C4-2B (cell line): Measurements from ENCODE around the gene EFNA5.

Experiments used
- H3K27ac ChIP-seq: fragments of 450-650 bp; 2 replicates; pipeline ENCODE4 v1.5.1; 2017
- CTCF ChIP-seq: fragments of 450-650 bp; conservative IDR thresholded peaks from 2 replicates; pipeline ENCODE4 v1.5.1; 2017; ENCODE audit warnings: mild to moderate bottlenecking
- ZFX ChIP-seq: fragments of 450-650 bp; IDR thresholded peaks from 2 replicates; pipeline ENCODE4 v1.6.1; 2017

The EFNA5 gene

DNA sequence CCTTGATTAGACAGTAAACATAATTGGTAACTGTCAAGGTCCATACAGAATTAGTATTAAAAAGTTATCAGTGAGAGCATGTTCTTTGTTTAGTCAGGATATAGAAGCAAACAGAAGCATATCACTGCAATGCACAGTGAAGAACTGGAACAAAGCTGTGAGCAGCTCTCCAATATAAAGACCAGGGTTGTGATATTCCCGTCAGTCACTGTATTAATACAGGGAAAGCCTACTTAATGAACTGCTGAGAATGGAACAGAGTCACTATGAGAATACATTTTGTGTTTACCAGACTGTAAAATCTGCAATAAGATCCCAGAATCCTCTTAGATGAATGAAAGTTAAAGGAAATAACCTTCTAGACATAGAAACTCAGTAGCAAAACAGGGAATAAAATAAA lies 58.2 kb downstream of the EFNA5 start:
- TF ChIP-seq CTCF (no peak), ZFX (no peak)

GRCh38 chr5:107610798-107611197 lies 59.9 kb downstream of the EFNA5 start:
- H3K27ac ChIP-seq, result no peak overlapping the region
- TF ChIP-seq ZFX, result no peak
- no peak for TF ChIP-seq CTCF

More for the DNA sequence above, 58.2 kb downstream of the EFNA5 start:
- no peak overlapping the region for H3K27ac ChIP-seq

DNA sequence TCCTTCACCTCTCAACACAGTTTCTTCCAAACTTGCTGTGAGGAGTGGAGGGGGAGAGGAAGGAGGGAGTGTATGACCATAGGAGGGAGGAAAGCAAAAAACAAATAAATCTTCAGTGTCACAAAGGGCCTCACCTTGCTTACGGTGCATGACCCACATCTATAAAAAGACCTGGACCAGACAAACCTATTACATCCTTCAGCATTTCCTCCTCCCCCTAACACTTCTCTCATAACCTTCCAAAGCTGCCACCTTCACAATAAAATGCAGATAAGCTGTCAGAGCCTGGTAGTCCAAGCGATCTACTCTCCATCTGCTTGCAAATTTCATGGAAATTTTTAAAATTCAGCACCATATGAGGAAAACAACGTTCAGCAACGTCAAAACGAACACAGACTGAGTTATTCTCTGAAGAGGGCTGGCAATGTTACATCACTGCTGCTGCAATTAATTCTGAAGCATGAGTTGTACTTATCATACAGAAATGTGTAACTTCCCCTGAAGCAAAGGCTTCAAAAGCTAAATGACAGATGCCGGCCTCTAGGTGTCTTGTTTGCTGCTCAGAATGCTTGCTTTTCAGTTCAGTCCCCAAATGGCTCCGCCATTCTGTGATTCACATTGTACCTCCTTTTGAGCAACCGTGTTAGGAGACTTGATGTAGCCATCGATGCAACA lies 62.9 kb downstream of the EFNA5 start:
- peak overlapping the region; percentile 46; the same call in 1 of the 2 replicates for H3K27ac ChIP-seq
- TF ChIP-seq ZFX (no peak), CTCF (no peak; the same call in none of the 2 replicates)

DNA sequence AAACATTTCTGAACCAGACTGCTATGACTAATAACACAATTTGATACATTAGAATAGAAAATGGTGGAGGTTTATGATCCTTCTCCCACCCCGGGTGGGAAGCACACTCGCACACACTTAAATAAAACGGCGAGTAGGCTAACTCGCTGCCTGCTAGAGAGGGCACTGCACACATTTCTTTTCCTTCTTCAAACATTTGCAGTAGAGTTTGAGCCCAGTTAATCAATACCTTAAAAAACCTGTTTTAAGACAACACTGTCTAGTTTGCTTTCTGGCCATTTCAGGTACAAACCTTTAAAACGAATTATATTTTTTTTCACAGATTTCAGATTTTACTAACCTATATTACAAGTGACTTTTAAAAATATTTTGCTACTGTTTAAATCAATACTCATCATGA lies 63.5 kb downstream of the EFNA5 start:
- no peak overlapping the region for H3K27ac ChIP-seq
- no peak for TF ChIP-seq ZFX
- no peak for TF ChIP-seq CTCF

- peak overlapping the region; percentile 46; the same call in 1 of the 2 replicates for H3K27ac ChIP-seq
- TF ChIP-seq ZFX (no peak), CTCF (no peak)
Observed at GRCh38 chr5:107605596-107606125, 65.1 kb downstream of the EFNA5 start.

DNA sequence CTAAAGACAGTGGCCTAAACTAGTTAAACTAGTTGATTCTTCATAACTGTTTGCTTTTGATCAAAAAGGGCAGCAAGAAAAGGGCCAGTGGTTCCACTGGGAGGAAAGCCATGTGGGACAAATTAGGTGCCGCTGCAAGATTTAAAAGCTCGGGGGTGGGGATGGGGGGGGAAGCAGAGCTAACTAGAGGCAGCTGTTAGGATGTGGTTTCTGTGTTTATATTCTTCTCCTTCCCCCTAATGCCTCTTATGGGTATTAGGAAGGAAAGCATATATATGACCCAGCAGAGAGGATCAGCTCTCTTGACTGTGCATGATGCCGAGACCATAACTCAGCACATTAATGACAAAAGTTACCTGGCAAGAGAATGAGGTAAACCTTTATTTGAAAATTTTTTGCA lies 65.7 kb downstream of the EFNA5 start:
- TF ChIP-seq ZFX (no peak), CTCF (no peak)
- peak overlapping the region; percentile 46; the same call in 1 of the 2 replicates for H3K27ac ChIP-seq

- H3K27ac ChIP-seq, result peak overlapping the region; percentile 46
- TF ChIP-seq ZFX (no peak), CTCF (no peak)
Observed at GRCh38 chr5:107604146-107604910, 66.4 kb downstream of the EFNA5 start.
